Gastroesophageal sphincter (tissue), 4 donors: ENCODE data around the gene AACS. TPM values are rescaled to one million over a fixed set of nuclear protein-coding genes. Genes with fewer than 3 reads are reported as not detected.
"Not testable (repeated sequence)": the region's sequence is repeated elsewhere in the genome, so short reads cannot be mapped to it uniquely, and the experiment has no call there.

Experiments used
- ATAC-seq: fragments of 150-250 bp; one replicate; pipeline ENCODE4 v1.9.1; 2016; ENCODE audit warnings: mild to moderate bottlenecking, moderate library complexity
- H3K27ac ChIP-seq, 4 donors: fragments of 200-600 bp; sonication (generic) in 3 of 4; 1 replicate in 3 of 4; 2 replicates in 1 of 4; pipeline ENCODE4 v1.5.1; 2016 to 2019
- H3K27me3 ChIP-seq: fragments of 200-600 bp; sonication (generic); one replicate; pipeline ENCODE4 v1.5.1; 2019
- H3K36me3 ChIP-seq, 2 donors: fragments of 200-600 bp; sonication (generic); one replicate each; pipeline ENCODE4 v1.5.1; 2019; ENCODE audit warnings: control low read depth in 1 of 2
- H3K4me1 ChIP-seq, 3 donors: fragments of 200-600 bp; sonication (generic); 1 replicate in 2 of 3; 2 replicates in 1 of 3; pipeline ENCODE4 v1.5.1; 2016 to 2019; ENCODE audit warnings: control low read depth in 2 of 3
- H3K4me3 ChIP-seq, 2 donors: fragments of 200-600 bp; sonication (generic); one replicate each; pipeline ENCODE4 v1.5.1; 2019; ENCODE audit warnings: mild to moderate bottlenecking in 1 of 2, moderate library complexity in 1 of 2
- H3K9me3 ChIP-seq, 3 donors: fragments of 200-600 bp; sonication (generic); one replicate each; pipeline ENCODE4 v1.5.1; 2017 to 2019; ENCODE audit warnings: control low read depth in 2 of 3
- EP300 ChIP-seq: sonication (generic); formaldehyde crosslinking; IDR thresholded peaks from one replicate; pipeline ENCODE4 v1.6.1; 2017; ENCODE audit warnings: antibody characterized with exemption, mild to moderate bottlenecking
- POLR2A ChIP-seq, 2 donors: fragments of 450-650 bp; IDR thresholded peaks; one replicate each; pipeline ENCODE4 v1.6.1; 2017; ENCODE audit warnings: antibody characterized with exemption in 2 of 2, mild to moderate bottlenecking in 2 of 2, moderate library complexity in 1 of 2
- POLR2AphosphoS5 ChIP-seq: sonication (generic); formaldehyde crosslinking; IDR thresholded peaks from one replicate; pipeline ENCODE4 v1.6.1; 2017; ENCODE audit warnings: antibody characterized with exemption
- WGBS, 2 donors: methylation state at CpG; one replicate each; pipeline ENCODE4 v1.1.5; 2018; ENCODE audit warnings: low coverage in 1 of 2; 5-methylcytosine and 5-hydroxymethylcytosine counted together
- total RNA-seq, 4 donors: library from RNA; depleted of rRNA; stranded (reverse); fragments of >200 nt; gene quantifications; one replicate each; pipeline ENCODE4 v1.1.0, GENCODE V29; 2016
- TF ChIP-seq, protein P1 (sequence below), 4 experiments: fragments of 200-600 bp in 2 of 4; fragments of 450-650 bp in 2 of 4; sonication (generic) in 1 of 4; IDR thresholded peaks; one replicate each; pipeline ENCODE4 v1.5.1; 2017 to 2019; ENCODE audit warnings: antibody characterized with exemption in 4 of 4, mild to moderate bottlenecking in 2 of 4, moderate library complexity in 2 of 4

AACS gene
- total RNA-seq, 4 donors from 2014 or later, result 10.3 to 14.6 (median 11.8) TPM

DNA sequence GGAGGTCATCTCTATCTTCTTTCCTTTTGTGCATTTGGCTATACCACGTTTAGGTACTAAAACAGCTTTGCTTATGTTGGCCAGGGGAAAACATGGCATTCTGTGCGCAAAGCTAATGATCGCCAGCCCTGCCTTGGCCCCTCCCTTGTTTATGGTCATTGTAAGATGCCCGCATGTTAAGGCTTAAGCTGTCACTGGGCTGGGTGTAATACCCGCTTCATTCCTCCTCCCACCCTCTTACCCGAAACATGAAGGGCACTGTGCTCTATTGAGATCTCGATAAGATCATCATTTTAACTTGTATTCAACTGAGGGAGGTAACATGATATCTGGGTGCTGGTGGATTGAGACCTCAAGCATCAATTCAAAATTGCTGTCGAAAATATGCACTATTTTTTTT, 37.1 kb upstream of the AACS start:
- H3K4me1 ChIP-seq, result no peaks in the 10 kb centered on the region
- H3K27ac ChIP-seq, result no peak overlapping the region
- H3K27me3 ChIP-seq, result no peaks in the 10 kb centered on the region
- peaks cover 0 to 11% of the 10 kb centered on the region in 2 donors for H3K36me3 ChIP-seq
- H3K9me3 ChIP-seq, result no peaks in the 10 kb centered on the region
- TF ChIP-seq EP300 (no peak), POLR2A (IDR thresholded peaks at IDR 0.05) (no peak), POLR2AphosphoS5 (no peak)
- TF ChIP-seq, protein P1, sequence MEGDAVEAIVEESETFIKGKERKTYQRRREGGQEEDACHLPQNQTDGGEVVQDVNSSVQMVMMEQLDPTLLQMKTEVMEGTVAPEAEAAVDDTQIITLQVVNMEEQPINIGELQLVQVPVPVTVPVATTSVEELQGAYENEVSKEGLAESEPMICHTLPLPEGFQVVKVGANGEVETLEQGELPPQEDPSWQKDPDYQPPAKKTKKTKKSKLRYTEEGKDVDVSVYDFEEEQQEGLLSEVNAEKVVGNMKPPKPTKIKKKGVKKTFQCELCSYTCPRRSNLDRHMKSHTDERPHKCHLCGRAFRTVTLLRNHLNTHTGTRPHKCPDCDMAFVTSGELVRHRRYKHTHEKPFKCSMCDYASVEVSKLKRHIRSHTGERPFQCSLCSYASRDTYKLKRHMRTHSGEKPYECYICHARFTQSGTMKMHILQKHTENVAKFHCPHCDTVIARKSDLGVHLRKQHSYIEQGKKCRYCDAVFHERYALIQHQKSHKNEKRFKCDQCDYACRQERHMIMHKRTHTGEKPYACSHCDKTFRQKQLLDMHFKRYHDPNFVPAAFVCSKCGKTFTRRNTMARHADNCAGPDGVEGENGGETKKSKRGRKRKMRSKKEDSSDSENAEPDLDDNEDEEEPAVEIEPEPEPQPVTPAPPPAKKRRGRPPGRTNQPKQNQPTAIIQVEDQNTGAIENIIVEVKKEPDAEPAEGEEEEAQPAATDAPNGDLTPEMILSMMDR (IDR thresholded peaks at IDR 0.05), result no peak
- no peak overlapping the region for H3K4me3 ChIP-seq
- WGBS, 2 donors, result 86 to 91% methylated on average over 6 to 7 of the region's 8 CpGs
- ATAC-seq, result no peak

GRCh38 chr12:125029761-125030358, 35.4 kb upstream of the AACS start:
- TF ChIP-seq POLR2AphosphoS5 (no peak), EP300 (no peak), POLR2A (IDR thresholded peaks at IDR 0.05) (no peak)
- TF ChIP-seq, protein P1 (IDR thresholded peaks at IDR 0.05), result no peak
- Histone ChIP-seq H3K27ac (no peak overlapping the region), H3K9me3 (no peaks in the 10 kb centered on the region), H3K36me3 (peaks cover 0 to 6% of the 10 kb centered on the region in 2 donors), H3K4me3 (no peak overlapping the region), H3K4me1 (no peaks in the 10 kb centered on the region), H3K27me3 (no peaks in the 10 kb centered on the region)
- WGBS, 2 donors, result 79 to 87% methylated on average over 5 to 6 of the region's 7 CpGs
- no peak for ATAC-seq

- 68 to 92% methylated on average over 7 of the region's 9 CpGs for WGBS, 2 donors
- not testable (repeated sequence) for H3K27me3 ChIP-seq, ATAC-seq, H3K4me3 ChIP-seq, H3K4me1 ChIP-seq, H3K36me3 ChIP-seq, H3K27ac ChIP-seq, H3K9me3 ChIP-seq
These were observed 33.8 kb upstream of the AACS start for GRCh38 chr12:125031471-125031870.

GRCh38 chr12:125032466-125033152, 32.6 kb upstream of the AACS start:
- no peaks in the 10 kb centered on the region for H3K4me1 ChIP-seq
- no peaks in the 10 kb centered on the region for H3K36me3 ChIP-seq
- no peaks in the 10 kb centered on the region for H3K27me3 ChIP-seq
- H3K9me3 ChIP-seq, result no peaks in the 10 kb centered on the region
- WGBS, 2 donors, result 78 to 87% methylated on average over 11 to 16 of the region's 19 CpGs
- no peak overlapping the region for H3K27ac ChIP-seq
- no peak overlapping the region for H3K4me3 ChIP-seq
- TF ChIP-seq POLR2AphosphoS5 (no peak), EP300 (no peak), POLR2A (IDR thresholded peaks at IDR 0.05) (no peak)
- TF ChIP-seq, protein P1 (IDR thresholded peaks at IDR 0.05), result no peak
- ATAC-seq, result no peak

DNA sequence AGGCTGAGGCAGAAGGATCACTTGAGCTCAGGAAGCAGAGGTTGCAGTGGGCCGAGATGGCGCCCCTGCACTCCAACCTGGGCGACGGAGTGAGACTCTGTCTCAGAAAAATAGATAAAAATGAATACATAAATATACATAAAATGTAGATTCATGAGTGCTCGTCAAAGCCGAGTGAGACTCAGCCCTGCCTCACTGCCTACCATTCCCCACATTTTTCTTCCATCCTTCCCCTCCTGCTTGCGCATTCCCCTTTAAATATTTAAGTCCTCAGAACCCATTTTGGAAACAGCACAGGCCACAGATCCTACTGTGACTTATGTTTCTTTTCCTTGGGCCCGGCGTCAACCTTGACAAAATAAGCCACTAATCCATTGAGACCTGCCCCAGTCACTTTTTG, 31.9 kb upstream of the AACS start:
- H3K27ac ChIP-seq, result no peak overlapping the region
- H3K9me3 ChIP-seq, result no peaks in the 10 kb centered on the region
- WGBS, 2 donors, result 85 to 86% methylated on average over 4 to 9 of the region's 9 CpGs
- no peaks in the 10 kb centered on the region for H3K36me3 ChIP-seq
- H3K4me3 ChIP-seq, result no peak overlapping the region
- no peak for ATAC-seq
- no peaks in the 10 kb centered on the region for H3K4me1 ChIP-seq
- H3K27me3 ChIP-seq, result no peaks in the 10 kb centered on the region
- TF ChIP-seq POLR2AphosphoS5 (no peak), POLR2A (IDR thresholded peaks at IDR 0.05) (no peak), EP300 (no peak)
- TF ChIP-seq, protein P1 (IDR thresholded peaks at IDR 0.05), result no peak
